Urothelium cell line (cell line): Measurements from ENCODE around the gene KRT86.

ENCODE experiments used
- DNase-seq: peaks from one replicate; pipeline ENCODE4 v3.0.0; 2011; ENCODE audit warnings: low spot score, mixed read lengths
- FAIRE-seq: peaks from 2 replicates; lab custom pipeline; 2011; peaks lifted over from hg19 to GRCh38; lab: Jason Lieb, UNC

KRT86 gene

DNA sequence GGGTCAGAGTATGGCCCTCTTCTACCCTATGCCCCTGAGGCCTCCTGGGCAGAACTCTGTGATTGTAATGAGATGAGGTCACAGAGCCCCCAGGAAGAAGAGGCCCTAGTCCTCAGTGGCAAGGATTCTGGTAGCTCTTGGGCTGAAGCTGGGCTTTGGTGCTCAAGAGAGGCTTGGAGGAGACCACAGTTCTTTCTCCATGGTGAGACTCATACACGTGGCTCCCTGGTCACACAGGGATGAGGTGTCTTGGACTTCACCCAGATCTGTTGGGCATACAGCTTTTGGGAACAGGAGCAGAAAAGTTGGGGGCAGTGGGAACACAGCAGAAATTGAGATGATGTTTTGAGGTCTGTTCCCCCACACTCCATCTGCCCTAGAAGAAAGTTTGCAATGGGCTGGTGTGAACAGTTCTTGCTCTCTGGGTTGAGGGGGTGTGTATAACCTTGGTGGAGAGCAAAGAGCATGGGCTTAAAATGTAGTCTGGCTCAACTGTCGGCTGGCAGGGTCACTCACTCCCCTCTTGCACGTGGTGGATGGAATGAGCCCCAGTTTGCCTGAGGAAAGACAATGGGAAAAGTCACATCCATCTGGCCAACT lies at the start of gene KRT86:
Gene KRT86 (plus strand): TSS at position 125 of the 600 bp plus-strand sequence. CDS start 27,272 bp downstream, outside the sequence.
- DNase-seq (no peak), FAIRE-seq (no peak)

DNA sequence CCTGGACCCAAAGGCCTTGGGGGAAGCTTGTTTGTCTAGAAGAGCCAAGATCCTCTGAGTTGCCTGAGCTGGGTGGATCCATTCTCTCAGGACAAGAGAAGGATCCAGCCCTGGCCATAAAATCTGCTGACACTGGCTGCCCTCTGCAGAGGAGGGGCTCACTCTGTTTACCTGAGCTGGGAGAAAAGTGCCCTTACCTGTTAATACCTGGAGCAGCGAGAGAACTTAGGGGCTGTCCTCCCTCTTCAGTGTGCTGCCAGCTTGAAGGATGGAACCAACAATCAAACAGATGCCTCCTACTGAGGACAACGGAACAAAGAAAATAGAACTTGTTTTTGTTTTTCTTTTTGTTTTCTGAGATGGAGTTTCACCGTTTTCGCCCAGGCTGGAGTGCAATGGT lies 48.7 kb upstream of the KRT86 start:
- no peak for DNase-seq
- no peak for FAIRE-seq

DNA sequence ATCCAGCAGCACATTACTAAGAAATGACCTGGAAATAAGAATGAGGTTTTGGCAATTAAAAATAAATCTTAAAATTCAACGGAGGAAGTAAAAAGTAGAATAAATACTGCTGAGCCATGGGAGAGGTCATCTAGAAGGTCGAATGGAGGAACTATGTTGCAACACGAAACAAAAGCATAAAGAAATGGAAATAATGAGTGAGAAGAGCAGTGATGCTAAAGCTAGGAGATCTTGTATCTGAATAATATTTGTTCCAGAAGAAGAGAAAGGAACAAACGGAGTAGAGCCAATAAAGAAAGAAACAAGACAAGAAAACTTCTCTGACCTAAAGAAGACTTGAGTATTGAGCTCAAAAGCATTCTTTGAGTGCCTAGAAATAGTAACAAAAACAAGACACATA lies 48.0 kb upstream of the KRT86 start:
- FAIRE-seq (no peak), DNase-seq (no peak)

- no peak for FAIRE-seq
- DNase-seq: no peak
Observed at GRCh38 chr12:52227606-52228166, 46.8 kb upstream of the KRT86 start.

DNA sequence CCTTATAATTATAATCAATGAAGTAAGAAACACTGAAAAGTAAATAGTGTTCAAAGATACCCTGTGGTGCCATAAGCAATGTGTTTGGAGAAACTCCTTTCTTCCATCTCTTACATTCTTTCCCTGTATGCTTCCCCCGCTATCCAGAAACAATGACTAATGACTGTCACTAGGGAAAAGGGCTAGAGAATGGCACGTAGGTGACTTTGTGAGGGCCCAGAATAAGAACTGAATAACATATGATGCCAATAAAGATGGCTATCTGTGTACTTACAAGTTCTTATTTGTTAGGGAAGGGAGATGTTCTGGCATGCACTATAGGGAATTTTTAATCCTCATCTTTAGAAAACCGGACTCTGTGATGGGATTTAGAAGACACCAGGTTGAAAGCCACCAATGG lies 46.1 kb upstream of the KRT86 start:
- DNase-seq: no peak
- FAIRE-seq: no peak

DNA sequence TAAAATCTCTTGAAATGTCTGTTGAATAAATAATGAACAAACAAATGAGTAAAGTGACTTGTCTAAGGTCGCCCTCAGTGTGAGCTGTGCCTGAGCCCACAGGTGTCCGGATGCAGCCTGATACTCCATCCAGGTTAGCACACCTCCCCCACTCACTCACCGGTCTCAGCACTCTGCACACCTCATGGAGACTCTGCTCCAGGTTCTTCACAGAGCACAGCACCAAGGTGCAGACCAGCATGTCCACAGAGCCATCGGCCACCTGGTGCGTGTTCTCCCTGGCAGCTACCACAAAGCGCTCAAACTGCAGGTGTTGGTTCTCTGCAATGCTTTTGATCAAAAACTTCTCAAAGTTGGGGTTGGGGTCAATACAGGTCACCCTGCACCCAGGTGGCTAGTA lies 45.5 kb upstream of the KRT86 start:
- FAIRE-seq (peak; percentile 30), DNase-seq (no peak)

DNA sequence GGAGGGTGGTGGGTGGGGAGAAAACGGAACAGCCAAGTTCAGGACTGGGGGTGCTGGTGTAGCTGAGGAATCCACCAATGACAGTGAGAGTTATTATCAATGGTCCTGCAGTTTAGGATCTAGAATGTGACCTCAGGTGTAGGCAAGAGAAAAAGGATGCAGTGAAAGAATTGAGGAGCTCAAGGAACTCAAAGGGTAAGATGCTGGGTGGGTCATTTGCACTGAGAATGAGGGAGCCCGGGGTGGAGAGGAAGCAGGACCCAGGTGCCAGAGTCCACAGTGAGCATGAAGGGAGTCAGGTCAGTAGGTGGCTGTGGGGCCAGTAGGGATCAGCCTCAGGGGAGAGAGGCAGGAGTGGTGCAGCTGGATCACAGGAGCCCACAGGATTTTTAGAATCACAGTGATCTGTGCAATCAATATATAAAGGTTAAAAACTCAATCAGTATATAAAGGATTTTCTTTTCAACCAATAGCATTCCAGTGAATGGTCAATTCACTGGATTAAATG lies 44.6 kb upstream of the KRT86 start:
- DNase-seq (no peak), FAIRE-seq (no peak)

GRCh38 chr12:52230364-52231281 lies 43.8 kb upstream of the KRT86 start:
- no peak for FAIRE-seq
- peak; percentile 85 for DNase-seq

DNA sequence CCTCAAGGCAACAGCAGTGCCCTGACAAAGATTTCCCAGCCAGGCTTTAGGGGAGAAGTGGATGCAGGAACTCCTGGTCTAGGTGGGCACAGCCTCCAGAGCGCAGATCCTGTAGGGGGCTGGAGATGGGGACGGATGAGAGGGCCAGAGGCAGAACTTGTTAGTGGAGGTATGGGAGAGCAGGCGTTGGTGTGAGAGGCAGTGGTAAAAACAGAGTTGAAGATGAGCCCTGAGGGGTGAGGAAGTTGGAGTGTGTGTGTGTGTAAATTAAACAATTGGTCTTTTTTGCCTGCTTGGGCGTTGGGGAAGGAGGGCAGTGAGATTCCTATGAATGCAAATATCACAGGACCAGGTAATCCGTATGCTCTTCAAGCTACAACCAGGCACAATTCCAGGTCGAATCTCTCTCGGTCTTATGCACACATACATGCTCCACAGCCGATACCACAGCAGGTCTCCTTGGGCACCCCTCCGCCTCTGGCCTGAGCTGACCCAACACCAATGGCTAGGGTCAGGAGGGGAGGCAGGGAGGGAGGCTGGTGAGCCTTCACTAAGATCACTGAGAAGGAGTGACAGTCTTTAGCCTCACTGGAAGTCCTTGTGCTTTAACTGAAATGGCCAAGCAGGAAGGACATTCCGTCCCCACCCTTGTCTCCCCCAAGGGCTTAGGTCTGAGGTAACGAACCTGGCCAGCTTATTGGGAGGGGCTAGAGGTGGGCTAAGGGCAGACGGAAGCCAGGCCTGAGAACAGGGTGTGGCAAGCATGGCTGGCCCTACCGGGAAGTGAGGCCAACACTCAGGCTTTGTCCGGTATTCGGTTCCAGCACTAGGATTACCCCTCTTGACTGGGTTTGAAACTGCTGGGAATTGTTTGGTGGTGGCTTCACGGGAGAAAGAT lies 42.9 kb upstream of the KRT86 start:
- peak; percentile 91 for FAIRE-seq
- DNase-seq: no peak

- peak; percentile 30 for FAIRE-seq
- no peak for DNase-seq
Observed at GRCh38 chr12:52232203-52232673, 42.2 kb upstream of the KRT86 start.

DNA sequence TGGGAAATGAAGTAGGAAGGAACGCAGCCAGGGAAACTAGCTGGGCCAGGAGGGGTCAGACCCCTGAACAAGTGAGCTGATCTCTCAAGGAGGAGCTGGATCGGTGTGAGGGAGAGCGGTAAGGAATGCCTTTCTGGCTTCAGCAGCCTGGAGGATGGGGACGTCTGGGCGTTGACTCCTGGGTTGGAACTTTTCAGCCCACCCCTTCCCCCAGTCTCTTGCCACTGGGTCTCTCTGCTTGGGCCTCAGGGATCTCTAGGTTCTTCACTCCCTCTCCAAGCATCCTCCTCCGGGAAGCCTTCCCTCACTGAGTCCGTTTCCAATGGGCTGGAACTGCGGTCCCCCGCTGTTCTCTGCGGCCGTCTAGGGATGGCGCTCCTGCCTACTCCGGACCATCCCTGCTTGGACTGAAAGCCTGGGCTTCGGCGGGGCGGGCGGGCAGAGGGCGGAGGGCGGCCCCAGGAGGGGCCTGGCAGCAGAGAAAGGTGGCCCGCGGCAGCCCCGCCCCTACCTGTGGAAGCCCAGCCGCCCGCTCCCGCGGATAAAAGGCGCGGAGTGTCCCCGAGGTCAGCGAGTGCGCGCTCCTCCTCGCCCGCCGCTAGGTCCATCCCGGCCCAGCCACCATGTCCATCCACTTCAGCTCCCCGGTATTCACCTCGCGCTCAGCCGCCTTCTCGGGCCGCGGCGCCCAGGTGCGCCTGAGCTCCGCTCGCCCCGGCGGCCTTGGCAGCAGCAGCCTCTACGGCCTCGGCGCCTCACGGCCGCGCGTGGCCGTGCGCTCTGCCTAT lies 41.6 kb upstream of the KRT86 start, which contains the start of gene KRT7:
Gene KRT7 (plus strand): TSS at position 570 of the 788 bp plus-strand sequence. CDS start 54 bp downstream, at position 624.
- FAIRE-seq (no peak), DNase-seq (no peak)

DNA sequence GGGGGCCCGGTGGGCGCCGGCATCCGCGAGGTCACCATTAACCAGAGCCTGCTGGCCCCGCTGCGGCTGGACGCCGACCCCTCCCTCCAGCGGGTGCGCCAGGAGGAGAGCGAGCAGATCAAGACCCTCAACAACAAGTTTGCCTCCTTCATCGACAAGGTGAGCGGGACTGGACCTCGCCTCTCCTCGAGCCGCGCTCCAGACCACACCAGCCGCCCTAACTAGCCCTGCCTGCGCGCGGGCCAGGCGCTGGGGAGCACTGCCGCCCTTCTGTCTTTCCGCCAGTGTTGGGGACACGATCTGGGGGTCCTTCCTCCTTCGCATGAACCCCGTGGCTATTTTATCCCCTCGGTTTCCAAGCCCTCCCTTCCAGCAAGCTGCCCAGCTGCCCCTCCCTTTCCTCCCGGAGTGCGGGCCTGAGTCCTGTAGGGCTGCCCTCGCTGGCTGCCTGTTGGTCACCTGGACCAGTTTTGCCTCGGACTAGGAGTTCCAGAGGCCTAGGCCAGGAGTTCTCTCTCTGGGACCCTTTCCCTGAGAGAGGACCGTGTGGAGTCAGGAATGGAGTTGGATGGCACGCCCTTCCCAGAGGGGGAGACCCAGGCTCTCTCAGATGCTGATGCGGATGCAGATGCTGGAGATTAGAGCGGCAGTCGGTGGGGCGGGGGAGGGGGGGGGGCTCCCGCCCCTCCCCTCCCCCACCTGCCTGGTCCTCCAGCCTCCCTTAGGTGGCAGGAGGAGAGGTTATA lies 40.8 kb upstream of the KRT86 start:
- FAIRE-seq (no peak), DNase-seq (no peak)

DNA sequence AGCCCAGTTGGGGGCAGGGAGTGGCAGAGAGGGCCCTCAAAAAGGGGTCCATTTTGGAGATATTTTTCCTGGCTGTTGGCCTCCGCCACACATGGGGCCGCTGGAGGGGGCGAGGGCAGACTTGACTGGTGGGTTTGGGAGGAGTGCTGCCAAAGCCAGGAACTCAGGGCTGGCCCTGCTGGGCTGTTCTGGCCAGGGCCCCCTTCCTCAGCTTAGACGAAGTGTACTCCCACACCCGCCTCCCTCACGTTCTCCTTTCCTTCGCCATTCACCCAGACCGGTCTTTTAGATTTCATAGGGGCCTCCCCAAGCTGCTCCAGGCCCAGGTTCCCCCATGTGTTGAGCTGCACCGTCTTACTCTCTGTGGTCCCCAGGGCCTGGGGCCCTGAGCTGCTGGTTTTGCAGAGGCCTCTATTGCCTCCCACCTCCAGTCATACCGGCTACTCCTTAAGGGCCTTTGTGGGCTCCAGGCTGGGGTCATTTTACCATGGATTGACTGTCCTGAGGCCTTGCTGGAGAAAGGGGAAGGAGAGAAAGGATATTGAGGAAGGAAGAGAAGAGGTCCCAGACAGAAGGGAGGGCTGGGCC lies 40.1 kb upstream of the KRT86 start:
- DNase-seq (no peak), FAIRE-seq (no peak)

- no peak for DNase-seq
- FAIRE-seq: peak; percentile 37
Observed at GRCh38 chr12:52235001-52235764, 39.3 kb upstream of the KRT86 start.

DNA sequence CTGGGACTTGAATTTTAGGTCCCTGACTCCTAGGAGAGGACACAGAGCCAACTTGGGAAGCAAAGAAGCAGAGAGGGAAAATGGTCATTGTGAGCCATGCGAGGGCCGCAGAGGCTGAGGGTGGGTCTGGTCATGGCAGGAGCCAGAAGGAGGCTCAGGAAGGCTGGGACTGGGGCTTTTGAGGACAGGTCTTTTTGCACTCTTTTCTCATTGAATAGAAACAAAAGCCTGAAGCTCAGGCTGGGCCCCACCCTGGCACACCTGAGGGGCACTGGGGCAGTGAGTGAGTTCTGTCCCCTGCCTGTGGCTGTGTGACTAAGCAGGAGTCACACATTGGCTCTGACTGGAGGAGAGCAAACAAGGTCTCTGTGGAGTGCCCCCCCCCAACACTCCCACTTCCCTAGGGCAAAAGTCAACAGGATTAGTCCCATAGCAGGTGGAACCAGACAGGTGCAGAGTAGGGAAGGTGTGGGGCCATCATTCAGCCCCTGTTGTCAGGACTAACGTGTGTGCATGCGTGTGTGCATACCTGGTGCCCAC lies 38.6 kb upstream of the KRT86 start:
- FAIRE-seq (peak; percentile 52), DNase-seq (no peak)

DNA sequence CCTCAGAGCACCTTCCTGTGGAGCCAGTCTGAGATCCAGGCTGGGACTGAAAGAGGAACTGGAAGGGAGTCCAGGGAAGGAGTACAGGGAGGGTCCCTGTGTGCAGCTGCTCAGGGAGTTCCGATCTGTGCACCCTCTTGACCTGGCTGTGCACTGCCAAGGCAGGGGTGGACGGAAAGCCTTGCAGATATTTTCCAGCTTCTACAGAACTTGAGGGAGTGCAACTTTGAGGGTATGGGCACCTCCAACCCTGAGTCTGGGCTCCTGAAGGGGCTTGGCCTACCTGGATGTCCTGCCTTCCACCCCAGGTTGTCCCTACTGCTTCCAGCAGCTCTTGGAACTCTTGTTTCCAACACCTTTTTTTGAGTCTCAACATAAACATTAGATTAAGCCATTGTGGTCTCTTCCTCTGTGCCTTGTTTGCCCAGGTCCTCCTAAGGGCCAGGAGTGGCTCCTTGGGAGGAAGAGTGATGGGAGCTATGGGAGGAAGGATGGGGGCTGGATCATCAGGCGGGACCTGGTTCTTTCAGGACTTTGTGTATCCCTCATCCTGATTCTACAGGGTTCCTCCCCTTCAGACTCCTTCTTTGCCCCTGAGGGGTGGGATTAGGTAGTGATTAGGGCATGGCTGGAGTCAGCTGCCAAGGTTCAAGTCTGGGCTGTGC lies 37.9 kb upstream of the KRT86 start:
- FAIRE-seq (no peak), DNase-seq (no peak)

GRCh38 chr12:52238207-52238840 lies 36.1 kb upstream of the KRT86 start:
- DNase-seq (no peak), FAIRE-seq (no peak)
